ENCODE results near the gene SHMT1.
"Not testable (repeated sequence)": the region's sequence is repeated elsewhere in the genome, so short reads cannot be mapped to it uniquely, and the experiment has no call there.

SHMT1 gene

GRCh38 chr17:18363101-18364049, at the start of gene SHMT1:
TSS of gene SHMT1 (minus strand) at chr17:18363550. CDS start at chr17:18355981, 7,569 bp downstream.
- Histone ChIP-seq H3K27me3 (replicated peaks; ENCODE audit: control insufficient read depth, insufficient read depth, low read length) (no peaks in the 10 kb centered on the region), H3K36me3 (ENCODE audit: control insufficient read depth, insufficient read depth, low read length) (no peaks in the 10 kb centered on the region), H3K4me3 (replicated peaks; ENCODE audit: low read depth, low read length) (peak within 1 kb of the TSS; percentile 92)
- no peak for TF ChIP-seq CTCF (IDR thresholded peaks at IDR 0.05; ENCODE audit: insufficient read depth, low read length, poor library complexity, severe bottlenecking)
- DNase-seq (ENCODE audit: extremely low read depth, insufficient read length) = peak; percentile 96

GRCh38 chr17:18412001-18412538, 48.7 kb upstream of the SHMT1 start:
- DNase-seq (ENCODE audit: extremely low read depth, insufficient read length); H3K4me3 ChIP-seq (replicated peaks; ENCODE audit: low read depth, low read length); H3K27me3 ChIP-seq (replicated peaks; ENCODE audit: control insufficient read depth, insufficient read depth, low read length): not testable (repeated sequence)

GRCh38 chr17:18411377-18411864, 48.1 kb upstream of the SHMT1 start:
- not testable (repeated sequence) for DNase-seq (ENCODE audit: extremely low read depth, insufficient read length); H3K27me3 ChIP-seq (replicated peaks; ENCODE audit: control insufficient read depth, insufficient read depth, low read length); H3K36me3 ChIP-seq (ENCODE audit: control insufficient read depth, insufficient read depth, low read length)
- peak overlapping the region; percentile 67 for H3K4me3 ChIP-seq (replicated peaks; ENCODE audit: low read depth, low read length)

More at GRCh38 chr17:18412001-18412538, 48.7 kb upstream of the SHMT1 start:
- not testable (repeated sequence) for H3K36me3 ChIP-seq (ENCODE audit: control insufficient read depth, insufficient read depth, low read length)

GRCh38 chr17:18410736-18411135, 47.4 kb upstream of the SHMT1 start:
- not testable (repeated sequence) for DNase-seq (ENCODE audit: extremely low read depth, insufficient read length); H3K4me3 ChIP-seq (replicated peaks; ENCODE audit: low read depth, low read length); H3K36me3 ChIP-seq (ENCODE audit: control insufficient read depth, insufficient read depth, low read length); H3K27me3 ChIP-seq (replicated peaks; ENCODE audit: control insufficient read depth, insufficient read depth, low read length)

GRCh38 chr17:18409321-18409720, 46.0 kb upstream of the SHMT1 start:
- not testable (repeated sequence) for H3K4me3 ChIP-seq (replicated peaks; ENCODE audit: low read depth, low read length); H3K27me3 ChIP-seq (replicated peaks; ENCODE audit: control insufficient read depth, insufficient read depth, low read length); H3K36me3 ChIP-seq (ENCODE audit: control insufficient read depth, insufficient read depth, low read length); DNase-seq (ENCODE audit: extremely low read depth, insufficient read length)

GRCh38 chr17:18408906-18409305, 45.6 kb upstream of the SHMT1 start:
- not testable (repeated sequence) for H3K27me3 ChIP-seq (replicated peaks; ENCODE audit: control insufficient read depth, insufficient read depth, low read length); H3K4me3 ChIP-seq (replicated peaks; ENCODE audit: low read depth, low read length); H3K36me3 ChIP-seq (ENCODE audit: control insufficient read depth, insufficient read depth, low read length); DNase-seq (ENCODE audit: extremely low read depth, insufficient read length)

GRCh38 chr17:18403604-18404003, 40.3 kb upstream of the SHMT1 start:
- H3K27me3 ChIP-seq (replicated peaks; ENCODE audit: control insufficient read depth, insufficient read depth, low read length); H3K36me3 ChIP-seq (ENCODE audit: control insufficient read depth, insufficient read depth, low read length); DNase-seq (ENCODE audit: extremely low read depth, insufficient read length); H3K4me3 ChIP-seq (replicated peaks; ENCODE audit: low read depth, low read length): not testable (repeated sequence)

- H3K36me3 ChIP-seq (ENCODE audit: control insufficient read depth, insufficient read depth, low read length); DNase-seq (ENCODE audit: extremely low read depth, insufficient read length); H3K4me3 ChIP-seq (replicated peaks; ENCODE audit: low read depth, low read length); H3K27me3 ChIP-seq (replicated peaks; ENCODE audit: control insufficient read depth, insufficient read depth, low read length): not testable (repeated sequence)
Observed at GRCh38 chr17:18403166-18403565, 39.8 kb upstream of the SHMT1 start.

- H3K27me3 ChIP-seq (replicated peaks; ENCODE audit: control insufficient read depth, insufficient read depth, low read length); DNase-seq (ENCODE audit: extremely low read depth, insufficient read length); H3K4me3 ChIP-seq (replicated peaks; ENCODE audit: low read depth, low read length); H3K36me3 ChIP-seq (ENCODE audit: control insufficient read depth, insufficient read depth, low read length): not testable (repeated sequence)
Observed at GRCh38 chr17:18401872-18402590, 38.7 kb upstream of the SHMT1 start.

- not testable (repeated sequence) for H3K27me3 ChIP-seq (replicated peaks; ENCODE audit: control insufficient read depth, insufficient read depth, low read length); DNase-seq (ENCODE audit: extremely low read depth, insufficient read length); H3K36me3 ChIP-seq (ENCODE audit: control insufficient read depth, insufficient read depth, low read length)
Observed at GRCh38 chr17:18388728-18389127, 25.4 kb upstream of the SHMT1 start.

GRCh38 chr17:18388266-18388665, 24.9 kb upstream of the SHMT1 start:
- not testable (repeated sequence) for H3K4me3 ChIP-seq (replicated peaks; ENCODE audit: low read depth, low read length); DNase-seq (ENCODE audit: extremely low read depth, insufficient read length); H3K27me3 ChIP-seq (replicated peaks; ENCODE audit: control insufficient read depth, insufficient read depth, low read length); H3K36me3 ChIP-seq (ENCODE audit: control insufficient read depth, insufficient read depth, low read length)

More at GRCh38 chr17:18388728-18389127, 25.4 kb upstream of the SHMT1 start:
- not testable (repeated sequence) for H3K4me3 ChIP-seq (replicated peaks; ENCODE audit: low read depth, low read length)

GRCh38 chr17:18387583-18387982, 24.2 kb upstream of the SHMT1 start:
- H3K27me3 ChIP-seq (replicated peaks; ENCODE audit: control insufficient read depth, insufficient read depth, low read length); H3K4me3 ChIP-seq (replicated peaks; ENCODE audit: low read depth, low read length); DNase-seq (ENCODE audit: extremely low read depth, insufficient read length); H3K36me3 ChIP-seq (ENCODE audit: control insufficient read depth, insufficient read depth, low read length): not testable (repeated sequence)

- H3K27me3 ChIP-seq (replicated peaks; ENCODE audit: control insufficient read depth, insufficient read depth, low read length); DNase-seq (ENCODE audit: extremely low read depth, insufficient read length); H3K36me3 ChIP-seq (ENCODE audit: control insufficient read depth, insufficient read depth, low read length); H3K4me3 ChIP-seq (replicated peaks; ENCODE audit: low read depth, low read length): not testable (repeated sequence)
Observed at GRCh38 chr17:18384271-18384670, 20.9 kb upstream of the SHMT1 start.

All from GM06990 (cell line).